ENCODE data around the gene HMOX1. TPM values are rescaled to one million over a fixed set of nuclear protein-coding genes. Genes with fewer than 3 reads are reported as not detected.

HMOX1 gene
- total and polyA plus RNA-seq, 2 donors (not counting 3 experiments of a cell fraction or from before 2014, with no cell fraction given): 41.1 to 69.1 TPM

GRCh38 chr22:35334004-35334403 is 46.9 kb upstream of the HMOX1 start:
- no peak for TF ChIP-seq EZH2 (IDR thresholded peaks at IDR 0.05; ENCODE audit: borderline replicate concordance, low read depth, low read length, severe bottlenecking)
- no peak for TF ChIP-seq MAX (IDR thresholded peaks at IDR 0.05; ENCODE audit: insufficient read depth, insufficient read length)
- TF ChIP-seq JUN (IDR thresholded peaks at IDR 0.05; ENCODE audit: borderline replicate concordance, insufficient read depth, insufficient read length, low read depth): no peak
- TF ChIP-seq CTCF (IDR thresholded peaks at IDR 0.05; ENCODE audit: extremely low read depth in 1 of 2, insufficient read depth in 1 of 2, low read depth in 1 of 2, low read length in 2 of 2): no peak
- no peak for TF ChIP-seq FOS (IDR thresholded peaks at IDR 0.05; ENCODE audit: borderline replicate concordance, insufficient read depth, low read length)
- TF ChIP-seq MYC (IDR thresholded peaks at IDR 0.05; ENCODE audit: low read depth, low read length): no peak
- TF ChIP-seq GATA2 (IDR thresholded peaks at IDR 0.05; ENCODE audit: insufficient read depth, insufficient read length, low read depth, low read length): no peak
- TF ChIP-seq POLR2A (IDR thresholded peaks at IDR 0.05; ENCODE audit: low read depth, low read length): no peak
- no peak for TF ChIP-seq POLR2AphosphoS5 (IDR thresholded peaks at IDR 0.05; ENCODE audit: insufficient read depth, low read depth, low read length)
- H4K20me1 ChIP-seq (replicated peaks; ENCODE audit: control insufficient read depth, extremely low read depth, insufficient read depth, low read length): no peaks in the 10 kb centered on the region
- no peaks in the 10 kb centered on the region for H3K79me2 ChIP-seq (ENCODE audit: control insufficient read depth, insufficient read depth, low read length)
- intact Hi-C loops (cut with micrococcal nuclease) (no loop called here), dilution Hi-C loops (cut with MboI; ENCODE audit: extremely low pct_ligation_motif_present, low sequenced_read_pairs) (no loop called here)
- H3K27me3 ChIP-seq (ENCODE audit: control insufficient read depth in 2 of 2, insufficient read depth in 2 of 2, low read length in 2 of 2): no peaks in the 10 kb centered on the region
- no TSS peak for BruUV-seq (replicated peaks)
- no peaks in the 10 kb centered on the region for H3K9me1 ChIP-seq (replicated peaks; ENCODE audit: control insufficient read depth, extremely low read depth, insufficient read depth, low read length)
- no peaks in the 10 kb centered on the region for H3K9me3 ChIP-seq (replicated peaks; ENCODE audit: control insufficient read depth, insufficient read depth, low read length)
- H3K4me1 ChIP-seq (ENCODE audit: control insufficient read depth, extremely low read depth, insufficient read depth, low read length): peaks cover 15% of the 10 kb centered on the region
- FAIRE-seq (no peak), DNase-seq (ENCODE audit: low read depth, low spot score) (no peak)
- no peak overlapping the region for H3K4me3 ChIP-seq (replicated peaks in 1 of 3; ENCODE audit: insufficient read depth in 1 of 3, low read depth in 1 of 3, low read length in 3 of 3)
- no peak overlapping the region for H3K27ac ChIP-seq (ENCODE audit: insufficient read depth, low read depth, low read length)
- ChIA-PET CTCF (no interaction called here), POLR2A (no interaction called here)
- H2AFZ ChIP-seq (ENCODE audit: low read depth, low read length): no peak overlapping the region
- H3K9ac ChIP-seq (replicated peaks; ENCODE audit: extremely low read depth, insufficient read depth, low read length): no peak overlapping the region
- H3K4me2 ChIP-seq (ENCODE audit: insufficient read depth, low read length): no peak overlapping the region
- peaks cover 2 to 50% of the 10 kb centered on the region in 2 experiments for H3K36me3 ChIP-seq (ENCODE audit: control insufficient read depth in 2 of 2, extremely low read depth in 1 of 2, insufficient read depth in 2 of 2, low read length in 2 of 2)

Data from endothelial cell of umbilical vein (primary cell).